DMS114 treated with DMSO at 0.1 percent for 48 hours (cell line): ENCODE data around the gene RGMA.
"Not testable (repeated sequence)": the region's sequence is repeated elsewhere in the genome, so short reads cannot be mapped to it uniquely, and the experiment has no call there.

Source experiments
- DNase-seq: peaks from one replicate; lab custom pipeline; 2025; ENCODE audit not compliant: unreplicated experiment; lab: John Stamatoyannopoulos, UW

The RGMA gene

GRCh38 chr15:93049233-93049632, 39.8 kb downstream of the RGMA start:
- DNase-seq: no peak

GRCh38 chr15:93048759-93049161, 40.3 kb downstream of the RGMA start:
- no peak for DNase-seq

GRCh38 chr15:93048426-93048721, 40.6 kb downstream of the RGMA start:
- DNase-seq: no peak

GRCh38 chr15:93047621-93048425, 41.2 kb downstream of the RGMA start:
- DNase-seq: no peak

GRCh38 chr15:93046721-93047120, 42.3 kb downstream of the RGMA start:
- no peak for DNase-seq

GRCh38 chr15:93046120-93046519, 42.9 kb downstream of the RGMA start:
- no peak for DNase-seq

GRCh38 chr15:93045191-93045785, 43.7 kb downstream of the RGMA start:
- DNase-seq: no peak

GRCh38 chr15:93044301-93045190, 44.5 kb downstream of the RGMA start:
- no peak for DNase-seq

GRCh38 chr15:93043621-93044300, 45.2 kb downstream of the RGMA start:
- DNase-seq: no peak

GRCh38 chr15:93042691-93043378, 46.2 kb downstream of the RGMA start:
- no peak for DNase-seq

GRCh38 chr15:93042211-93042610, 46.8 kb downstream of the RGMA start:
- DNase-seq: no peak

- DNase-seq: no peak
These were observed 47.9 kb downstream of the RGMA start for GRCh38 chr15:93041159-93041547.

GRCh38 chr15:93040288-93041158, 48.5 kb downstream of the RGMA start:
- no peak for DNase-seq

GRCh38 chr15:93039562-93040287, 49.3 kb downstream of the RGMA start:
- DNase-seq: not testable (repeated sequence)

GRCh38 chr15:93037820-93038705, 50.9 kb downstream of the RGMA start:
- DNase-seq: no peak

- no peak for DNase-seq
These were observed 51.8 kb downstream of the RGMA start for GRCh38 chr15:93036951-93037819.
